Limb (tissue), 2 donors: ENCODE results near the gene SEMA3F.

Source experiments
- DNase-seq, 2 donors: peaks; one replicate each; pipeline ENCODE4 v3.0.0-alpha.2; 2016; ENCODE audit errors: extremely low spot score in 2 of 2

The SEMA3F gene

GRCh38 chr3:50154840-50155490 is at the start of gene SEMA3F:
SEMA3F (plus strand) TSS chr3:50155324; CDS start chr3:50159623, 4,299 bp downstream.
- peak in 1 of 2 donors; percentile 83 for DNase-seq

- DNase-seq: no peak
Observed at GRCh38 chr3:50111757-50112156, 43.4 kb upstream of the SEMA3F start.

GRCh38 chr3:50112462-50112861 is 42.7 kb upstream of the SEMA3F start:
- DNase-seq: no peak

DNA sequence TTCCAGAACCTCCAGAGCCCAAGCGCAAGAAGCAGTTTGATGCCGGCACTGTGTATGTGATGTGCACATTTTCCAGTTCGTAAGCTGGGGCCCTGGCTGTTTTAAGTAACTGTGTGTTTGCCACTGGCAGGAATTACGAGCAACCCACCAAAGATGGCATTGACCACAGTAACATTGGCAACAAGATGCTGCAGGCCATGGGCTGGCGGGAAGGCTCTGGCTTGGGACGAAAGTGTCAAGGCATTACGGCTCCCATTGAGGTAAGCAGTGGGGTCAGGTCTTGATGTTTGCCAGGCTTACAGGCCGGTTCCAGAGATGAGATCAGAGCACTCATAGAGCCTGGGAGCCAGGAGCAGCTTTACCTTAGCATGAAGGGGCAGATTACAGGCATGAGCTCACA is 38.0 kb upstream of the SEMA3F start:
- DNase-seq: no peak

DNA sequence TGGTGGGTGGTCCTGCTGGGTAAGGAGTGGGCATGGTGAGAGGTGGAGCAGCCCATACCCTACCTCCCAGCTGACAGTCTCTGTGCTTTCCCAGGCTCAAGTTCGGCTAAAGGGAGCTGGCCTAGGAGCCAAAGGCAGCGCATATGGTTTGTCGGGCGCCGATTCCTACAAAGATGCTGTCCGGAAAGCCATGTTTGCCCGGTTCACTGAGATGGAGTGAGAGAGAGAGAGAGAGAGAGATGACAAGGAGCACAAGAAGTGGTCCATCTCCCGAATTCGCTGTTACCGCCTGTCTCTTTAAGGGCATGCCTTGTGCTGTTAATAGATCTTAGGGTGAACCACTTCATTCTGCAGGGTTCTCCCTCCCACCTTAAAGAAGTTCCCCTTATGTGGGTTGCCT is 36.9 kb upstream of the SEMA3F start:
- DNase-seq: no peak

DNA sequence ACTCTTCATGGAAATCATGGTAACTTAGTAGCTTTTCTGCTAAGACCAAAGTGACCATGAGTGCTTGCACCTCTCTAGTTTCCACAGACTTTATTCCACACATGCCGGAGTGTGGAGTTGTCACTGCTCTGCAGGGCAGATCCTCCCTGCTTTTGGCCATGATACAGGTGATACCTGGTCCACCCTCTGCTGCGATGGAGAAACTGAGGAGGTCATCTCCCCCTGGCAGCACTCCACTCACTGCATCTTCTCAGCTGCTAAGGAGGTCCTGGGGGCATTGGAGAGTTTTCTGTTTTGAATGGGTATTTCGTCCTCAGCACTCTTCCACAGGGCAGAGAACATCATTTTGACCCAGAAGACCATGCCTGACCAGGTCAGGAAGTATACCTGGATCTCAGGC is 35.3 kb upstream of the SEMA3F start:
- no peak for DNase-seq

DNA sequence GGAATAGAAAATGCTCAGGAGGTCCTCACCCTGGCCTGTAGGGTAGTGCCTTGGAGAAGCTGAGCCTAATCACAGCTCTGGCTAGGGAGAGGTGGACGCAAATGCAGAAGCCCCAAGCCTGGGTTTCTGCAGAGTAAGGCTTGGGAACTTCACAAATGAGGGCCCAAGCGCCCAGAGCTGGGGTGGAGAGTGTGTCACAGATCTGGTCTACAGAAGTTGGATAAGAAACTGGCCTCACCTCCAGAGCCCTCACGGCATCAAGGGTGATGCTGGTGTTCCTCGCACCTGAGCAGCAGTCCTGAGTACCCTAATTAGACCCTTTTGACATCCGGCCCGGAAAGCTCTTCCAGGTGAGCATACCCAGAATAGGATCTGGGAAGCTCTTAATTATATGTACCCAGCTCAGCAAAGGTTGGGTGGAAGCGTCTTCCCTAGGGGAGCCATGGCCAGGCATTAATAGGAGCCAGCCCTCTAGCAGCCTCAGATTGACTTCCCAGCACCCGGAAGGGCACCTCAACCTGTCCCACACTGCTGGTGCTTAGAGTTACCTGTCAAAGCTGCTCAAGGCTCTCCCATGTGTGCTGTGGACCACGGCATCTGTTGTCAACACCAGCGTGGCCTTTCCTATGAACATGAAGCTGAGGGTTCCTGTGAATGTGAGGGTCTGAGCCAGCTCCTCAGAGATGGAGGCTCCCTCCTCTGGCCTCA is 34.6 kb upstream of the SEMA3F start:
- no peak for DNase-seq

- peak; percentile 76 to 88 for DNase-seq
Observed at GRCh38 chr3:50121072-50122032, 33.8 kb upstream of the SEMA3F start.

DNA sequence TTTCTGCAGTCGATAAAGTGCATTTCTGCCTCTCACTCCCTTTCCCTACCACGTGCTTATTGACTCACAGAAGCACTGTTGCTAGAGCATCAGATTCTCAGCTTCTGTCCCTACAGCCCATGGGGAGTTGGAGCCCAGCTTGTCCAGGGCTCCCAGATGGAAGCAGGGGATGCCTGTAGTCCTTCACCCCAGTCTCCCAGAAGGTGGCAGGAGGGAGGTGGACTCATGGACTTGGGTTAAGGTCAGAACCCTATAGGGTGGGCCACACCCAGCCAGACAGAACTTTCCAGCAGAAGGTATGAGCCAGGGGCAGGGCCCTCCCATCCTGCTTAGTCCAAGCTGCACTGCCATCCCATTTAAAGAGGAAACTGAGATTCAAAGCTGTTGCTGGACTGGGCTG is 33.1 kb upstream of the SEMA3F start:
- DNase-seq: no peak

DNA sequence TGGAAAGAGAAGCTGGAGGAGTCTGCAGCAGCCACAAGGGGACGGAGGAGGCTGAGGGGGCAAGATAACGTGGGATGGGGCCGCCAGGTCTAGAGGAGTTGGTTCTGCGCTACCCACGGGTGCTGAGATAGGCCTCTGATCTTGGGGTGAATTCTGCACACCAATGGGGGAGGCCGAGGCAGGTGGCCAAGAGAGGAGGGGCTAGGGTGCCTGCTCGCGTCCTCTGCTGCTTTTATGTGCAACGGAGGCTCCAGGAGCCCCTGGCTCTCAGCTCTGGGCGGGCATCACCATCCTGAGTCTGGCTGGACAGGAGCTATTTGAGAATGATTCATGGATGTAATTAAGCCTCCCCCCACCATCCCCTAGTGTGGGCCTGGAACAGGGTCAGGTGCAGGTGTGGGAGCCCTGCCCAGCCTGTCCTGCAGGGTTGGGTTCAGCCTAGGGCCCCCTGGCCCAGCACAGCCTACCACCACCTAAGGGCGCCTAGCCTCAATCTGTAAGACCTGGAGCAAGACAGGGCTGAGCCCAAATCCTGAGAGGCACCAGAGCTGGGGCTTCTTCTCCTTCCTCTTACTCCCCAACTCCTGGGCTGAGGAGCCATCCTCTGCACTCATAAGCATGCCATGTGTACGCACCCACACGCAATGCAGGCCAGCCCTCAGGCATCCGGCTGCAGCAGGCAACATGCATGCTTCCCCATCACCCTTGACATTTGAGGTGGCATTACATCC is 32.3 kb upstream of the SEMA3F start:
- DNase-seq: peak in 1 of 2 donors; percentile 44

GRCh38 chr3:50123394-50124051 is 31.6 kb upstream of the SEMA3F start:
- no peak for DNase-seq

DNA sequence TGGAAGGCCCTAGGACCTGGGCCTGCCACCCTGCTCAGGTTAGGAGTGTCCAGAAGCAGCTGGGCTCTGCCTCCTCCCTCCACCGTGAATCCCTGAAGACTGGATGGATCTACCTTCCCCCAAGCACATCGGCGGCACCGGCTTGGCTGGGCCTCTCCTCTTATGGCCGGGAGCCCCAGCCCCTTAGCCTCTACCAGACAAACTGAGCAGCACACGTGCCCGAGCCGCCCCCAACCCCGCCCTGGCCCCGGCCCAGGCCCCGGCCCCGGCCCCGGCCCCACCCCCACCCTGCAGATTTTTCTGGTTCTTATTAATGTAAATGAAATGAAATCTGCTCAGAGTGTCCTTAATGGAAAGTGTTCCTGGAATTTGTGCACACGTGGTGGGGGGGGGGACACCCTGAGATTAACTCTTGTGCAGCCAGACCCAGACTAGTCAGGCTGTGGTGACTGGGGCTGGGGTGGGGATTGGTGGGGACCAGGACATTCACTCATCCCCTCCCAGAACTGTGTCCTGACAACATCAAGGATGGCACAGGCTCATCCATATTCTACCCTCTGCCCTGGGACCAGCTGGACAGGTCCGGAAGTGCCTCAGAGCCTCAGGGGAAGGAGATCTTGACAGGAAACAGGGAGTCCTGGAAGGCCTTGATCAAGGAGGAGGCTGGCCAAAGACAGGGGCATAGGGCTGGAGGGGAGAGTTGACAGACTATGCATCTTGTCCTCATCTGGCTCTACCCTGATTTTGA is 30.9 kb upstream of the SEMA3F start:
- peak in 1 of 2 donors; percentile 73 for DNase-seq

GRCh38 chr3:50124800-50125178 is 30.3 kb upstream of the SEMA3F start:
- peak; percentile 58 to 72 for DNase-seq

DNA sequence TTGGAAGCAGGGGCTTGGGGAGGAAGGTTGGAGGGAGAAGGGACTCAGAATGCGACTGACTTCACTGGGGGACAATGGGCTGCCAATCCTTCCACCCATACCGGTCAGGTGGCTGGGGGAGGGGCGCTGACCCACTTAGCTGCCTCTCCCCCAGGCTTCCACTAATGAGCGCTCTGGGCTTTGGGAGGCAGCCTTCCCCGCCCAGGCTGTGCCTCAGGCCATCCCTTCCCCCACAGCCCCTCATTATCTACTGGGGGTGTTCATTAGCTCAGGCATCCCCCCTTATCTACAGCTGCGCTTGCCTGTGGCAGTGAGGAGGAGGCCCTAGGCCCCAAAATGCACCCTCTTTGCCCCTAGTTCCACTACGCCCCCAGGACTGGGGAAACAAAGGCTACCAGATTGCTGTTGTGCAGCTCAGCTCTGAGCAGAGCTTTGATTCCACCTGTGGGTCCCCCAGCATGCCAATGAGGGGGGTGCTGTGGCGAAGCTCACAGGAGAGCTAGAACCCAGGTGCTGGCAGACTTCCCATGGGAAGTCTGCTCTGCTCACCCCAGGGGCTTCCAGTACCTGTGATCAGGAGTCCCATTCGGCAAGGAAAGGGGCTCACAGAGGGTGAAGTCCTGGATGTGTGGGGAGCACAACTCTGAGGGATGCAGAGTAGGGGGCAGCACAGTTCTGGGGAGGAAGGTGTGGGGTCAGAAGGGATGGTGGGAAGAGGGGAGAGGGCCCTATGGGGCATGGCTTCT is 29.4 kb upstream of the SEMA3F start:
- no peak for DNase-seq

GRCh38 chr3:50126287-50127211 is 28.6 kb upstream of the SEMA3F start:
- DNase-seq: no peak

GRCh38 chr3:50127251-50127691 is 27.9 kb upstream of the SEMA3F start:
- no peak for DNase-seq

GRCh38 chr3:50128001-50128400 is 27.1 kb upstream of the SEMA3F start:
- no peak for DNase-seq

- DNase-seq: no peak
Observed at GRCh38 chr3:50130436-50130835, 24.7 kb upstream of the SEMA3F start.
